ENCODE results near the gene TMTC4. TPM values are rescaled to one million over a fixed set of nuclear protein-coding genes. Genes with fewer than 3 reads are reported as not detected.
"Not testable (repeated sequence)": the region's sequence is repeated elsewhere in the genome, so short reads cannot be mapped to it uniquely, and the experiment has no call there.

Gene TMTC4
- total RNA-seq, 1 donor from 2014 or later, result 44.8 TPM

DNA sequence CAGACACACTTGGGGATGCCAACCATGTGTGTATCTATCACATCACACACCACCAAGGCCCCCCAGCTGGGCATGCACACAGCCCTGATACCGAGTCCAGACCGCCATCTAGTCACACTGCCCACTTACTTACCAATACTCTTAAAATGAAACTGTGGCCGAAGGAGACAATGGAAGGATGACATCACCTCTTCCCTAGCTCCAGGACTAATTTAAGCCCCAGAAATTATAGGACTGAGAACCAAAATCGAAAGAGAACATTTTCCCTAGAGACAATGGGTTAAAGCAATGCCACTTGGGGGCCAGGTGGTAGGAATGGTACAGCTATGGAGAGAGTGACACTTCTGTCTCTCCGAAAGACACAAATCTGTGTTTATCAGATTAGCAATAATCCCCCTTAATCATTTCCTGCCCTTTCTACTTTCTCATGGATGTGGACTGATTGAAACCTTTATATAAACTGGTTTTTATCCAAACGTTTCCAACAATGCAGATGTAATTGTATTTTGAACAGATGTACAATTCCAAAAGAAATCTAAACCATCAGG, 85.3 kb downstream of the TMTC4 start:
- DNase-seq (ENCODE audit: low read depth, low spot score), result peak; percentile 5

DNA sequence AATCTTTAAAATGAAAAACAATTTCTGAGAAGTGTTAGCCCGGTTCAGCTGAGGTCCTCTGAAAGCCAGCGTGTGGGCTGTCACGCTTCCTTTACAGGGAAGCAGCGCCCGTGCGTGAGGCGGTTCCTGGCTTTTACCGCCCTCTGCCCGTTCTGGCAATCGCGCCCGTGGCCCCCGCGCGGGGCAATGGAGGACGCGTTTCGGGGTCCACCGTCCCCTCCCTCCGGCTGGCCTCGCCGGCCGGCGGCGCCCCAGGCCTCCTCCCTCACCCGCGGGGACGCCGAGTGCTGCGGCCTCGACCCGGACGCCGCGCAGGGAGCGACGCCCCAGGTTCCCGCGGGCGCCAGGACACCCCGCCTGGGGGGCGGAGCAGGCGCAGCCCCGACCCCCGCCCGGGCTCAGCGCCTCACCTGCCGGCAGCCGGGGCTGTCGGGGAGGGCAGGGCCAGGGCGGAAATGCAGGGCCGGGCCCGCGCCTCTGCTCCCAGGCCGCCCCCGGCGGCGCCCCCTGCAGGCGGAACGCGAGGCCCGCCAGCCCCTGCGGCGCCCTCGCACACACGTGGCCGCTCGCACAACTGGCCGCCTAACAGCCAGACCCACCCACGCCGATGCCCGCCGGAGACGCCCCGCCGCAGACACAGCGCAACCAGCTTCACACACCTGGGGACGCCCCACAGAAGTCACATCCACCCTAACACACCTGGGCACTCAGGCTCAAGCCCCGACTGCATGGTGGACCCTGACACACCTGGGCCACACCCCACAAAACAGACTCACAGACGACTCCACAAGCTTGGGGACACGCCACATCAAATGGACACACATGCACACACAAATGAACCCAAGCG, 86.0 kb downstream of the TMTC4 start, which contains the start of gene GGACT:
Gene GGACT (minus strand): TSS at position 459 of the 847 bp plus-strand sequence. CDS start 56,198 bp downstream, outside the sequence.
- DNase-seq (ENCODE audit: low read depth, low spot score), result peak; percentile 24

- DNase-seq (ENCODE audit: low read depth, low spot score), result no peak
These were observed 89.7 kb downstream of the TMTC4 start for GRCh38 chr13:100584896-100585295.

GRCh38 chr13:100581504-100581903, 93.1 kb downstream of the TMTC4 start:
- DNase-seq (ENCODE audit: low read depth, low spot score), result no peak

DNA sequence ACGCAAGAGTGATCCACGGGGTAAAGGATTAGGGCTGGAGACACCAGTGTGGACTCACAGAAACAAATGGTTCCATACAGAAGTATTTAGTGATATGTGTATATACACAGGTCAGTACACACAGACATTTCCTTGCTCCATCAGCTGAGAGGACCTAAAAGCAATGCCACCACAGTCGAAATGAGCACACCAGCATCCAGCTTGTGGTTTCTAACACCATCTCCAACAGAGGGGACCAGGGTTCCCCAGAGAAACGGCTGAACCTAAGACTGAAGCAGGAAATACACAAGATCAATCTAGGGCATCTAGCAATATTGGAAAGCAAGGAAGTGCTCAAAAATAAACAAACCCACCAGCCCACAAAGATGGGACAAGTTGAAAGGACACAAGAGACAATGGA, 93.6 kb downstream of the TMTC4 start:
- DNase-seq (ENCODE audit: low read depth, low spot score), result no peak

GRCh38 chr13:100580045-100580444, 94.5 kb downstream of the TMTC4 start:
- no peak for DNase-seq (ENCODE audit: low read depth, low spot score)

DNA sequence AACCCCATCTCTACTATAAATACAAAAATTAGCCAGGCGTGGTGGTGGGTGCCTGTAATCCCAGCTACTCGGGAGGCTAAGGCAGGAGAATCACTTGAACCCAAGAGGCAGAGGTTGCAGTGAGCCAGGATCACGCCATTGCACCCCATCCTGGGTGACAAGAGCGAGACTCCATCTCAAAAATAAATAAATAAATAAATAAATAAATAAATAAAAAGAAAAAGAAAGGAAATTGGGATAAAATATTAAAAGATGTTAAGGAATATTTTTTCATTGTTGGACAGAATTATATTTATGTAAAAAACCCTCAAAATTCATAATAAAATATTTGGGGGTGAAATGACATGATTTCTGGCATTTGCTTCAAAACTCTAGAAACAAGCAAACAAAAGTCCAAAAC, 97.4 kb downstream of the TMTC4 start:
- DNase-seq (ENCODE audit: low read depth, low spot score), result not testable (repeated sequence)

GRCh38 chr13:100573121-100573520, 101.5 kb downstream of the TMTC4 start:
- peak; percentile 64 for DNase-seq (ENCODE audit: low read depth, low spot score)

DNA sequence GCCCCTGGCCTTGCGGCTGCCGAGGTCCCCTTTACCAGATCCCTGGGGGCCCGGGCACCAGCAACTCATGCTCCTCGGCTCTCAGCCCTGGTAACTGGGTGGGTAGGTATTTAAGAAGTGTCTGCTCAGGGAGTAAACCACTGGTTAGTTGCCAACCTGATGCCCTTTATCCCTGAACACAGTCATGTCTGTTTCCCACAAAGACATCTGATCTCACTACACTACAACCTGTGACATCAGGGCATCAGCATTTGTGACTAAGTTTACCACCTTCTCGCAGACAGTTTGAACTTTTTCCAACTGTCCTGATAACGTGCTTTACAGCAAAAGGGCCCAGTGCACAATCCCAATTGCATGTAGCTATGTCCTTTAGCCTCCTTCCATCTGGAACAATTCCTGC, 108.1 kb downstream of the TMTC4 start:
- DNase-seq (ENCODE audit: low read depth, low spot score), result no peak

GRCh38 chr13:100565286-100565685, 109.3 kb downstream of the TMTC4 start:
- DNase-seq (ENCODE audit: low read depth, low spot score), result no peak

DNA sequence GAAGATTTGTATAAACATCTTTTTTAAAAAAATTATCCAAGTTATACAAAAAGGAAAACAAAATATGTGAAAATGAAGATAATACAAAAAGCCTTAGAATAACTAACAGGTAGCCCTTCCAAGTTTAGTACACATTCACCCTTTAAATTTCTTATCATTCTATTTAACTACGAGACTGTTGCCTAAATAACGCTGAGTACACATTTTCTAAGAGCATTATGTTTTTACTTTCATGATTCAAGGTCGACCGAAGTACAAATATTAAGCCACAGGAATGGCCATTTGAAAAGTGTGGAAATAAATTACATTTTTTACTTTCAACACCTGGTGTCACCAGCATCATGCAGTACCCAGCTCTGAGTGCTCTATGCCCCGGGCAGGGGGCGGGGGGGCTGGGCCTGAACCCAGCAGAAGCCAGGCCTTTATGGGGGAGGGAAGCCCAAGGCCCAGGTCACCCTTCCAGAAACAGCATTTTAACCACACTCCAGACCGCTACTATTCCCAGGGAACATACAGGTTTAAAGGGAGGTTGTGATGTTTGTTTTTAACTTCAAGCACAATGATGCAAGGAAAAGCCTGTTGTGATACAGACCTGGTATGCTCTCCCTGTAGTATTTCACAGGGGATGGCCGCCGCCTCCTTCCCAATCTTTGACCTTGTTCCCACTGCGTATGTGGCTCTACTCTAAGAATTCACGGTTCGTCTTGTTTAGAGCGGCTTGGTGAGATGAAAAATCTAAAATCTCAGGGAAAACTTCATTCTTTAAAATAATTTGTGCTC, 110.0 kb downstream of the TMTC4 start:
- no peak for DNase-seq (ENCODE audit: low read depth, low spot score)

DNA sequence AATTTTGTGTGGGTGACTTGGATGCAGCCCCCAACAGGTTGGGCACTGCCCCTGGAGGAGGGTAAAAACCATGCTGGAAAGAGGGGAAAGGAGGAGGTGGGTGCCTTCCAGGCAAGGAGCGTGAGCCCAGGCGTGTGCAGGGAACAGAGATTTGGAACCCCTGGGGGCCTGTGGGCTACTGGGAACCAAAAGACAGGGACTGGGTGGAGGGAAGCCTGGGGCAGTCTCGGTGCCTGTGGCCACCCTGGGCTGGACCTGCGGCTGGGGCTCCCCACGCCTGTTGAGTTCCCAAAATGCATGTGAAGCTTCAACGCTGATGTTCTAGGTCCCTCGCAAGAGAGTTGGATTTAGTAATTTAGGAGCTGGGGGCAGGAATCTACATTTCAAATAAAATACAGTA, 110.8 kb downstream of the TMTC4 start:
- no peak for DNase-seq (ENCODE audit: low read depth, low spot score)

DNA sequence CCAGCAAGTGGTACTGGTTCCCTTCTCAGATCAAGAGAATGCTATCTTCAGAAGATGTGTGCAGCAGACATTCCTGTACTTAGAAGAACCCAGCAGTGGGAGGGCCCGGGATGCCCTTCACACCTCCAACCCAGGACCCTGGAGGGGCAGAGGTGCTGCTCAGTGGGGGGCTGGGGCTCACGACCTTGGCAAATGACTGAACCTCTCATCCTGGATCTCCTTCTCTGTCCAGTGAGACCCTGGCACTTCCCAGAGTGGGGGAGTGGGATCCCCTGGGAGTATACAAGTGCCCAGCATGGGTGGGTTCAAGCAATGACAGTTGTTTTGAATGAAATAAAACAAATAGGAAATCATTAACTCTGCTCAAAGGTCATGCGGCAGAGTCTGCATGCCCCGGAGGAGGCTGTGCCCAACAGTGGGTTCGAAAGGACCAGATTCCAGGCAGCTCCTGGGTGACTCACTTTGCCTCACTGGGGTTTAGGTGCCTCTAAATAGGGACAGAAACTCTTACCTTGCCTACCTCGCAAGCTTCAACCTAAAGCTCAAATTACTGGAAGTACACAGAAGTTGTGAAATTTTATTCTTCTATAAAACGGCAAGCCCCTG, 112.9 kb downstream of the TMTC4 start:
- no peak for DNase-seq (ENCODE audit: low read depth, low spot score)

DNA sequence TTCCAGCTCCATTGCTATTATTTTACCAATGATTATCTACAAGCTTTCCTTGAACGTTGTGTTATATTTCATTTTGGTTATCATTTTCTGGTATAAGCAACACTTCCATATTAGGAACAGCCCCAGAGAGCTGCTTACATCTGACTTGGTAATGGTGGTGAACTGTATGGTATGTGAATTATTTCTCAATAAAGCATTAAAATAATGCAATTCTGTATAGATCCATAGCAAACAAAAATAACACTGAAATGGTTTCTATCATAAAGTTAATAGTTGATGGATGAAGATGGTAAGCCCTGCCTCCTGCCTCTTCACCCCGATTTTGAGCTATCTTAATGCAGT, 113.5 kb downstream of the TMTC4 start:
- DNase-seq (ENCODE audit: low read depth, low spot score), result no peak

- no peak for DNase-seq (ENCODE audit: low read depth, low spot score)
These were observed 114.0 kb downstream of the TMTC4 start for GRCh38 chr13:100560498-100561157.

DNA sequence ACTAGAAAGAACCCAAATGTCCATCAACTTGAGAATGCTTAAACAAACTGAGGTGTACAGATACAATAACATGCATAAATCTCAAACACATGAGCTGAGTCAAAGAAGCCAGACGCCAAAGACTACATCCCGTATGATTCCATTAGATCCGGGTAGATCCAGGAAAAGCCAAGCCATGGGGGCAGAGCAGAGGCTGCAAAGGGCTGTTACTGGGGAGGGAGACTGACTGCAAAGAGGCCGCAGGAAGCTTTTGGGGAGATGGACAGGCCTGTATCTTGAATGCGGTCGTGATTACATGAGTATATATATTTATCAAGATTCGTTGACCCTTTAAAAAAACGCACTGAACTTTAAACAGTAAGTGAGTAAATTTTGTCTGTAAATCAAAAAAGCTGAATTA, 114.7 kb downstream of the TMTC4 start:
- no peak for DNase-seq (ENCODE audit: low read depth, low spot score)

Other genes with a start within 250 kb of the TMTC4 start
- 2.3 and 7.6 TPM in 2 replicates for gene GGACT, start 86.0 kb downstream of the TMTC4 start, total RNA-seq

Measured in pulmonary artery endothelial cell (primary cell).